SU-DHL-6 (cell line): ENCODE data around the gene ZBTB2.
"Not testable (repeated sequence)": the region's sequence is repeated elsewhere in the genome, so short reads cannot be mapped to it uniquely, and the experiment has no call there.

ENCODE experiments used
- H2AFZ ChIP-seq: fragments of 200-600 bp; sonication (generic); 2 replicates; pipeline ENCODE4 v1.6.1; 2014; ENCODE audit warnings: low read depth, mild to moderate bottlenecking, moderate library complexity, mixed read lengths, antibody characterized with exemption, low read length; ENCODE audit not compliant: severe bottlenecking
- H3F3A ChIP-seq: fragments of 200-600 bp; shearing (Covaris generic); 2 replicates; pipeline ENCODE4 v1.6.0; 2016; ENCODE audit warnings: antibody characterized with exemption, mild to moderate bottlenecking; ENCODE audit not compliant: insufficient read depth
- H3K27ac ChIP-seq: fragments of 200-600 bp; sonication (generic); 2 replicates; pipeline ENCODE4 v1.5.1; 2016; ENCODE audit warnings: low read depth, mild to moderate bottlenecking, low read length, moderate library complexity, mixed read lengths
- H3K27me3 ChIP-seq: fragments of 200-600 bp; sonication (generic), shearing (Covaris generic); 2 replicates; pipeline ENCODE4 v1.6.0; 2014; ENCODE audit warnings: mild to moderate bottlenecking, low read length
- H3K36me3 ChIP-seq: fragments of 200-600 bp; sonication (generic); 2 replicates; pipeline ENCODE4 v1.6.1; 2014; ENCODE audit warnings: mild to moderate bottlenecking, low read length, mixed read lengths
- H3K4me2 ChIP-seq: fragments of 300-600, 200-600 bp; shearing (Covaris generic), sonication (generic); 2 replicates; pipeline ENCODE4 v1.6.0; 2014; ENCODE audit warnings: low read length, low read depth, mild to moderate bottlenecking; ENCODE audit not compliant: poor library complexity, severe bottlenecking
- H3K4me3 ChIP-seq: fragments of 200-600 bp; sonication (generic); 2 replicates; pipeline ENCODE4 v1.5.1; 2014; ENCODE audit warnings: antibody characterized with exemption, low read length, mild to moderate bottlenecking, mixed read lengths; ENCODE audit not compliant: insufficient read depth, poor library complexity, severe bottlenecking
- H3K79me2 ChIP-seq: fragments of 200-600 bp; sonication (generic); 2 replicates; pipeline ENCODE4 v1.6.1; 2014; ENCODE audit warnings: mild to moderate bottlenecking, low read length, moderate library complexity; ENCODE audit not compliant: insufficient read depth
- H3K9ac ChIP-seq: fragments of 200-600 bp; sonication (generic); 2 replicates; pipeline ENCODE4 v1.7.0; 2014; ENCODE audit warnings: mild to moderate bottlenecking, low read length
- H3K9me2 ChIP-seq: fragments of 200-600 bp; sonication (generic); replicated peaks from 2 replicates; pipeline ENCODE4 v1.6.1; 2014; ENCODE audit warnings: low read length; ENCODE audit not compliant: insufficient read depth
- H3K9me3 ChIP-seq: fragments of 200-600 bp; sonication (generic); 2 replicates; pipeline ENCODE4 v1.6.1; 2014; ENCODE audit warnings: low read length, mixed read lengths; ENCODE audit not compliant: insufficient read depth
- H4K20me1 ChIP-seq: fragments of 200-600 bp; sonication (generic); 2 replicates; pipeline ENCODE4 v1.6.1; 2014; ENCODE audit warnings: low read depth, mild to moderate bottlenecking, antibody characterized with exemption, low read length, moderate library complexity, mixed read lengths
- CTCF ChIP-seq: fragments of 200-600 bp; sonication (generic); IDR thresholded peaks from one replicate; pipeline ENCODE4 v1.5.1; 2017; ENCODE audit warnings: antibody characterized with exemption, mild to moderate bottlenecking, low read length, moderate library complexity; ENCODE audit not compliant: insufficient read depth, poor library complexity, severe bottlenecking
- EZH2phosphoT487 ChIP-seq: fragments of 200-600 bp; sonication (generic), shearing (Covaris generic); conservative IDR thresholded peaks from 2 replicates; pipeline ENCODE4 v1.6.1; 2018; ENCODE audit warnings: mild to moderate bottlenecking, antibody characterized with exemption, low read length, moderate library complexity, mixed read lengths

ZBTB2 gene

DNA sequence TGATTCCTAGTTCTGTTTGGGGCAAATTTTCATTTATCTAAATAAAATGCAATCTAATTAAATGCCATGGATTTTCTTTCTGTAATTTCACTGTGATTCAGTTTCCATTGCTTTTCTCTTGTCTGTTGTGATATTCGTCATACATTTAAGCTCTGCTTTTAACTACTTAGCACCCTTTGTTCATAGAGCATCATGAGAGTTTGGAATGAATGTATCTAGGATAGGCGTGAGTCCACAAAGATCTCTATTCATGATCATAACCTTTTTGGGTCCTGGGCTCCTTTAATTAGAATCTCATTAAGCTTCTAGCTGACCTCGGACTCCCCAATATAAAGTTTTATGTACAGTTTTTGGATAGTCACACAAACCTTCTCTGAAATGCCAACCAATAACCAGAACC is 32.9 kb downstream of the ZBTB2 start:
- Histone ChIP-seq H4K20me1 (no peaks in the 10 kb centered on the region), H3K9me3 (no peaks in the 10 kb centered on the region), H3K4me2 (no peak overlapping the region), H3F3A (peaks cover 5% of the 10 kb centered on the region; the same call in 1 of the 2 replicates), H3K9me2 (no peaks in the 10 kb centered on the region), H3K9ac (no peak overlapping the region), H2AFZ (no peak overlapping the region), H3K4me3 (no peak overlapping the region), H3K27ac (no peak overlapping the region), H3K27me3 (no peaks in the 10 kb centered on the region), H3K36me3 (no peaks in the 10 kb centered on the region; the same call in 1 of the 2 replicates), H3K79me2 (no peaks in the 10 kb centered on the region)
- TF ChIP-seq CTCF (no peak), EZH2phosphoT487 (no peak)

DNA sequence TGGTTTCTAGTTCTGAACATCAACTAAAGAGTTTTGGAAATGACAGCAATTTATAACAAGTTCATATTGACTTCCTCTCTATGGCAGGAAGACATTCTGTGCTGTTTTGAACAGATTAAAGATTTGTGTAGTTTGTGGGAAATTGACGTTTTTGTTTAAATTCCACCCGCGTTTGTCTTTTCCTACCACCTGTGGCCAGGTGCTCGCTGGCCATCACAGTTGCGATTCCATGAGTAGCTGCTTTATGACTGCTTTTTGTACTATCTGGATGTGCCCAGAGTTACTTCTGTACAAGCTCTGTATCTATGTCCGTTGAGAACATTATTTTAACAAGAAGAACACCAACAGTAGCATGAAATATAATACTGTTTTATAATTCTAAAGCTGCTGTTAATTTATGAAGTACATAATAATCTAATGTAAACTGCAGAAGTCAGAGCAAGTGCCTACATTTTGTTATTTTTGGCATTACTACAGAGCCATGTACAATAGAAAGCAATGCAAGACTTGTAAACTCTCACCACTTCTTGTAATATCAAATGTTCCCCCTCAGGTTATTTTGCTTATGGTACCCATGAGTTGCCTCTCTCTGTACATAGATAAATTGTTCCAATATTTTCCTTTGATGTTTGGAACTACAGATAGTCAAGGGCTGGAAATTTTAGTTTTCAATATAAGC is 33.5 kb downstream of the ZBTB2 start:
- Histone ChIP-seq H3K27me3 (no peaks in the 10 kb centered on the region), H3K9me2 (no peaks in the 10 kb centered on the region), H3K9ac (no peak overlapping the region), H3K79me2 (no peaks in the 10 kb centered on the region), H3F3A (peaks cover 5% of the 10 kb centered on the region; the same call in 1 of the 2 replicates), H3K4me3 (no peak overlapping the region), H4K20me1 (no peaks in the 10 kb centered on the region), H3K36me3 (no peaks in the 10 kb centered on the region; the same call in 1 of the 2 replicates), H3K9me3 (no peaks in the 10 kb centered on the region), H2AFZ (no peak overlapping the region), H3K27ac (no peak overlapping the region), H3K4me2 (no peak overlapping the region)
- TF ChIP-seq CTCF (no peak), EZH2phosphoT487 (no peak)

GRCh38 chr6:151356983-151357382 is 34.4 kb downstream of the ZBTB2 start:
- H3K27ac ChIP-seq, H2AFZ ChIP-seq, H3K4me2 ChIP-seq: not testable (repeated sequence)

GRCh38 chr6:151353795-151354194 is 37.6 kb downstream of the ZBTB2 start:
- Histone ChIP-seq H3K27me3 (no peaks in the 10 kb centered on the region), H3K79me2 (no peaks in the 10 kb centered on the region), H4K20me1 (no peaks in the 10 kb centered on the region)

More at GRCh38 chr6:151356983-151357382, 34.4 kb downstream of the ZBTB2 start:
- H3K9me2 ChIP-seq, H3K27me3 ChIP-seq, H3F3A ChIP-seq, H3K9ac ChIP-seq, H3K4me3 ChIP-seq, H3K9me3 ChIP-seq, H3K36me3 ChIP-seq, H3K79me2 ChIP-seq, H4K20me1 ChIP-seq: not testable (repeated sequence)

More at GRCh38 chr6:151353795-151354194, 37.6 kb downstream of the ZBTB2 start:
- H3K9me2 ChIP-seq = no peaks in the 10 kb centered on the region
- H3K36me3 ChIP-seq = no peaks in the 10 kb centered on the region; the same call in 1 of the 2 replicates
- peaks cover 5% of the 10 kb centered on the region; the same call in 1 of the 2 replicates for H3F3A ChIP-seq
- H3K4me3 ChIP-seq = no peak overlapping the region
- no peak overlapping the region for H3K4me2 ChIP-seq
- no peak overlapping the region for H3K9ac ChIP-seq
- TF ChIP-seq EZH2phosphoT487 (no peak), CTCF (no peak)
- no peak overlapping the region for H2AFZ ChIP-seq
- H3K9me3 ChIP-seq = no peaks in the 10 kb centered on the region
- H3K27ac ChIP-seq = no peak overlapping the region
